DMS 273 treated with DMSO at 0.1 percent for 48 hours (cell line): ENCODE data around the gene SETBP1.

ENCODE experiments used
- DNase-seq: peaks from one replicate; lab custom pipeline; 2025; lab: John Stamatoyannopoulos, UW

SETBP1 gene

GRCh38 chr18:44871771-44872170 is 191.1 kb downstream of the SETBP1 start:
- no peak for DNase-seq

GRCh38 chr18:44876024-44876423 is 195.3 kb downstream of the SETBP1 start:
- no peak for DNase-seq

- no peak for DNase-seq
These were observed 196.1 kb downstream of the SETBP1 start for GRCh38 chr18:44876755-44877154.

GRCh38 chr18:44878335-44878734 is 197.6 kb downstream of the SETBP1 start:
- no peak for DNase-seq

GRCh38 chr18:44880170-44880569 is 199.5 kb downstream of the SETBP1 start:
- DNase-seq, result no peak

GRCh38 chr18:44881461-44882162 is 200.9 kb downstream of the SETBP1 start:
- no peak for DNase-seq

- no peak for DNase-seq
These were observed 201.6 kb downstream of the SETBP1 start for GRCh38 chr18:44882163-44882868.

- no peak for DNase-seq
These were observed 203.0 kb downstream of the SETBP1 start for GRCh38 chr18:44883671-44884070.

- no peak for DNase-seq
These were observed 203.7 kb downstream of the SETBP1 start for GRCh38 chr18:44884431-44884830.

- no peak for DNase-seq
These were observed 204.8 kb downstream of the SETBP1 start for GRCh38 chr18:44885507-44885906.

GRCh38 chr18:44887227-44887631 is 206.5 kb downstream of the SETBP1 start:
- DNase-seq, result peak; percentile 16

- no peak for DNase-seq
These were observed 208.4 kb downstream of the SETBP1 start for GRCh38 chr18:44889111-44889510.

- DNase-seq, result no peak
These were observed 212.5 kb downstream of the SETBP1 start for GRCh38 chr18:44893045-44893706.

GRCh38 chr18:44893966-44894365 is 213.3 kb downstream of the SETBP1 start:
- no peak for DNase-seq

GRCh38 chr18:44895176-44895798 is 214.6 kb downstream of the SETBP1 start:
- DNase-seq, result peak; percentile 14

- DNase-seq, result no peak
These were observed 216.2 kb downstream of the SETBP1 start for GRCh38 chr18:44896846-44897245.

GRCh38 chr18:44897411-44897810 is 216.7 kb downstream of the SETBP1 start:
- no peak for DNase-seq

- DNase-seq, result no peak
These were observed 217.1 kb downstream of the SETBP1 start for GRCh38 chr18:44897816-44898215.

GRCh38 chr18:44898498-44898897 is 217.8 kb downstream of the SETBP1 start:
- DNase-seq, result no peak

GRCh38 chr18:44899832-44900231 is 219.1 kb downstream of the SETBP1 start:
- DNase-seq, result no peak

- no peak for DNase-seq
These were observed 219.9 kb downstream of the SETBP1 start for GRCh38 chr18:44900627-44901026.

- DNase-seq, result no peak
These were observed 220.6 kb downstream of the SETBP1 start for GRCh38 chr18:44901283-44901682.

GRCh38 chr18:44903327-44903726 is 222.6 kb downstream of the SETBP1 start:
- no peak for DNase-seq
